Measurements from ENCODE around the gene ACKR3. TPM values are rescaled to one million over a fixed set of nuclear protein-coding genes. Genes with fewer than 3 reads are reported as not detected.

Gene ACKR3
- total and polyA plus RNA-seq, 9 donors = 4.6 to 22.7 (median 7.9) TPM

DNA sequence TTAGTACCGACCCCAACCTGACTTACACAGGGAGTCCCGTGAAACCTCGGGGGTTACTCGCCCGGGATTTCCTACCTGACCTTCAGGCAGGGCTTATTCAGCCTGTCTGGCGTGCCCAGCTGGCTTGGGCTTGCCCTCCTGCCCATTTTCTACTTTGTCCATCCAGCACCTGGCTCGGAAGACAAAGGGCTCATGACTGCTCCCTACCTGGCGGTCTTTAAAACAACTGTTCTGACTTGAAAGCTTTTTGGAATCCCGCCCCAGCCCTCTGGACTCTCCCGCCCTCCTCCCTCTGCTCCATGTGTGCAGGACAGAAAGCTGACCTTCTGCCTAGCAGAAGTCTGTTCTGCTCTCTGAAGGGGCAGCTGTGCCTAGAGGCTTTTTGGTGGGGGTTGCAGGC lies 43.1 kb downstream of the ACKR3 start:
- H3K9me3 ChIP-seq = no peaks in the 10 kb centered on the region
- WGBS, 3 donors = 91 to 94% (median 92%) methylated on average over 10 of the region's 10 CpGs
- no peak overlapping the region for H3K4me3 ChIP-seq
- no peaks in the 10 kb centered on the region for H3K27me3 ChIP-seq
- TF ChIP-seq, protein P1, sequence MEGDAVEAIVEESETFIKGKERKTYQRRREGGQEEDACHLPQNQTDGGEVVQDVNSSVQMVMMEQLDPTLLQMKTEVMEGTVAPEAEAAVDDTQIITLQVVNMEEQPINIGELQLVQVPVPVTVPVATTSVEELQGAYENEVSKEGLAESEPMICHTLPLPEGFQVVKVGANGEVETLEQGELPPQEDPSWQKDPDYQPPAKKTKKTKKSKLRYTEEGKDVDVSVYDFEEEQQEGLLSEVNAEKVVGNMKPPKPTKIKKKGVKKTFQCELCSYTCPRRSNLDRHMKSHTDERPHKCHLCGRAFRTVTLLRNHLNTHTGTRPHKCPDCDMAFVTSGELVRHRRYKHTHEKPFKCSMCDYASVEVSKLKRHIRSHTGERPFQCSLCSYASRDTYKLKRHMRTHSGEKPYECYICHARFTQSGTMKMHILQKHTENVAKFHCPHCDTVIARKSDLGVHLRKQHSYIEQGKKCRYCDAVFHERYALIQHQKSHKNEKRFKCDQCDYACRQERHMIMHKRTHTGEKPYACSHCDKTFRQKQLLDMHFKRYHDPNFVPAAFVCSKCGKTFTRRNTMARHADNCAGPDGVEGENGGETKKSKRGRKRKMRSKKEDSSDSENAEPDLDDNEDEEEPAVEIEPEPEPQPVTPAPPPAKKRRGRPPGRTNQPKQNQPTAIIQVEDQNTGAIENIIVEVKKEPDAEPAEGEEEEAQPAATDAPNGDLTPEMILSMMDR (IDR thresholded peaks at IDR 0.05) = no peak
- TF ChIP-seq EP300 (IDR thresholded peaks at IDR 0.05) (no peak), POLR2A (IDR thresholded peaks at IDR 0.05) (no peak)
- H3K27ac ChIP-seq = no peak overlapping the region
- no peaks in the 10 kb centered on the region for H3K36me3 ChIP-seq
- H3K4me1 ChIP-seq (ENCODE audit: insufficient read depth) = no peaks in the 10 kb centered on the region
- DNase-seq = no peak
- intact Hi-C loops (cut with DNase I) = no loop called here

DNA sequence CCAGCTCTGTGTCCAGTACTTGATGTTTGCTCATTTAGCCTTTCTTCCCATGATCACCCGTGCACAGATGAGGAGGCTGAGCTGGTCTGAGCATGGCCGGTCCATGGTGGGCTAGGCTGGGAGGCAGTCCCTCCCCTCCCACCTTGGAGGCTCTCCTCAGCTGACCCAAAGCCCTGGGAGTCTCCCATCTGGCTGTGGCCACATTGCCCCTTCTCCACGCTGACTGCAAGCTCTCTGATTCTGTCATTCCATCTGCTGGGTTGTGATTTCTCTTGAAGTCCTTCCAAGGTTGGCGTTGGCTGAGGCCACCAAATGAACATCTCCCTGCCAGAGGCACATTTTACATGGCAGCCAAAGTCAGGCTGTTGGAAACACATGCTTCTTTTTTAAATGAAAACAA lies 44.0 kb downstream of the ACKR3 start:
- TF ChIP-seq EP300 (IDR thresholded peaks at IDR 0.05) = no peak
- no peak for TF ChIP-seq POLR2A (IDR thresholded peaks at IDR 0.05)
- TF ChIP-seq, protein P1 (IDR thresholded peaks at IDR 0.05) = no peak
- H3K36me3 ChIP-seq = no peaks in the 10 kb centered on the region
- no peaks in the 10 kb centered on the region for H3K27me3 ChIP-seq
- intact Hi-C loops (cut with DNase I) = no loop called here
- DNase-seq = no peak
- H3K4me1 ChIP-seq (ENCODE audit: insufficient read depth) = no peaks in the 10 kb centered on the region
- 86 to 91% (median 90%) methylated on average over 4 of the region's 4 CpGs for WGBS, 3 donors
- H3K27ac ChIP-seq = no peak overlapping the region
- H3K9me3 ChIP-seq = no peaks in the 10 kb centered on the region
- H3K4me3 ChIP-seq = no peak overlapping the region

DNA sequence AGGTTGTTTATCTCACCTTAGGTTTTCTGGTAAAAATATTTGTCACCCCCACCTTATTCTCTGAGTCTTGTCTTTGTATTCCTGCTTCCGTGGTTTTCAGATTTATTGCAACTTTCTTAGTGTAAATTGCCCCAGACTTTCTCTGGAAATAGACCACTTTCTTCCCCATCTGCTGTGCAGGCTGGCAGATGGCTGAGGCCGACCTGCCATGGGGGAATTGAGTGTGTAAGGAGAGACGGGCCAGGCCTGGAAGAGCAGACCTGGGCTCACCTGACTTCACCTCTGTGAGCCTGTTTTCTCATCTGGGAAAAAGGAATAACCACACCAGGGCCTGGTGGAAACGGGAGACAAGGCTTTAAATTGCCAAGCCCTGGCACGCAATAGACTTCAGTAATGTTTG lies 44.9 kb downstream of the ACKR3 start:
- no peak overlapping the region for H3K4me3 ChIP-seq
- no peaks in the 10 kb centered on the region for H3K36me3 ChIP-seq
- no peak for DNase-seq
- intact Hi-C loops (cut with DNase I) = no loop called here
- H3K27ac ChIP-seq = no peak overlapping the region
- TF ChIP-seq EP300 (IDR thresholded peaks at IDR 0.05) (no peak), POLR2A (IDR thresholded peaks at IDR 0.05) (no peak)
- TF ChIP-seq, protein P1 (IDR thresholded peaks at IDR 0.05) = no peak
- H3K9me3 ChIP-seq = no peaks in the 10 kb centered on the region
- H3K27me3 ChIP-seq = no peaks in the 10 kb centered on the region
- 86 to 88% (median 87%) methylated on average over 5 of the region's 5 CpGs for WGBS, 3 donors
- no peaks in the 10 kb centered on the region for H3K4me1 ChIP-seq (ENCODE audit: insufficient read depth)

DNA sequence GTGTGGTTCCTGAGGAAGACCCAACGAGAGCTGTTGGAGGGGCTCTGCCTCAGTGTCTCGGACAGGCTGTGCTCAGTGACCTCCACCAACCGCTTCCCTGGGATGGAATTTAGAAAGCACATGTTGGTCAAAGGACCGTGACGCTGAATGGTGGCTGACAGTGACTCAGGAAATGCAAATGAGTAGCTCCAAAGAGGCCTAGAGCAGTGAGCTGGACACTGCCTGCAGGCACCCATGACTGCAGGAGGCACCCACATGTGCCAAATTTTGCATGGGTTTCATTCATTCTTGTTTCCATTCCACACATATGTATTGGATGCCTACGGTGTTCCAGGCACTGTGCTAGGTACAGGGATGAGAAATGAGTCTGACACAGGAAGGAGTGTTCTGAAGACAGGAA lies 46.4 kb downstream of the ACKR3 start:
- Histone ChIP-seq H3K27ac (no peak overlapping the region), H3K4me3 (no peak overlapping the region), H3K4me1 (ENCODE audit: insufficient read depth) (no peaks in the 10 kb centered on the region), H3K27me3 (no peaks in the 10 kb centered on the region), H3K36me3 (no peaks in the 10 kb centered on the region), H3K9me3 (no peaks in the 10 kb centered on the region)
- intact Hi-C loops (cut with DNase I) = no loop called here
- WGBS, 3 donors = 92 to 96% (median 94%) methylated on average over 6 of the region's 6 CpGs
- no peak for DNase-seq
- TF ChIP-seq POLR2A (IDR thresholded peaks at IDR 0.05) (no peak), EP300 (IDR thresholded peaks at IDR 0.05) (no peak)
- TF ChIP-seq, protein P1 (IDR thresholded peaks at IDR 0.05) = no peak

DNA sequence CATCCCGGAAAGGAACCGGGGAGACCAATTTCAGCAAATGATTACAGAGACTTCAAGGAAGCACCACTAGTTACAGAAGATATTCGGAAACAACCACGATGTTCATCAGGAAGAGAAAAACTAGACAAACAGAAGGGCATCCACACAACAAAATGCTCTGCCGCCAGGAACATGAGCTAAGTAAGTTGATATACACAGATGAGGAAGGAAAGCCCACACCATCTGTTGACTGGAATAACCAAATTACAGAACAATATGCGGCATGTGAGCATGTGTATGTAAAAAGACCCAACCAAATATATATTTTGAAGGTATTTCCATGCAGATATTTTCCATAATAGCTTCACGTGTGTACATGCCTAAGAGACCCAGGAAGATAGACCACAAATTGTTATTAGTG lies 47.0 kb downstream of the ACKR3 start:
- no peak for TF ChIP-seq POLR2A (IDR thresholded peaks at IDR 0.05)
- TF ChIP-seq, protein P1 (IDR thresholded peaks at IDR 0.05) = no peak
- no peak for TF ChIP-seq EP300 (IDR thresholded peaks at IDR 0.05)
- intact Hi-C loops (cut with DNase I) = no loop called here

More for the DNA sequence above, 47.0 kb downstream of the ACKR3 start:
- no peak for DNase-seq
- Histone ChIP-seq H3K4me1 (ENCODE audit: insufficient read depth) (no peaks in the 10 kb centered on the region), H3K9me3 (no peaks in the 10 kb centered on the region), H3K36me3 (no peaks in the 10 kb centered on the region), H3K4me3 (no peak overlapping the region), H3K27ac (no peak overlapping the region), H3K27me3 (no peaks in the 10 kb centered on the region)
- 92 to 94% (median 93%) methylated on average over 7 of the region's 7 CpGs for WGBS, 3 donors

Measured in ovary (tissue), 9 donors.